ENCODE results near the gene TRMT2A.
A peak's percentile ranks its signal among the peaks of the same experiment; 100 is the strongest.
"Not testable (repeated sequence)": the region's sequence is repeated elsewhere in the genome, so short reads cannot be mapped to it uniquely, and the experiment has no call there.

Gene TRMT2A, protein sequence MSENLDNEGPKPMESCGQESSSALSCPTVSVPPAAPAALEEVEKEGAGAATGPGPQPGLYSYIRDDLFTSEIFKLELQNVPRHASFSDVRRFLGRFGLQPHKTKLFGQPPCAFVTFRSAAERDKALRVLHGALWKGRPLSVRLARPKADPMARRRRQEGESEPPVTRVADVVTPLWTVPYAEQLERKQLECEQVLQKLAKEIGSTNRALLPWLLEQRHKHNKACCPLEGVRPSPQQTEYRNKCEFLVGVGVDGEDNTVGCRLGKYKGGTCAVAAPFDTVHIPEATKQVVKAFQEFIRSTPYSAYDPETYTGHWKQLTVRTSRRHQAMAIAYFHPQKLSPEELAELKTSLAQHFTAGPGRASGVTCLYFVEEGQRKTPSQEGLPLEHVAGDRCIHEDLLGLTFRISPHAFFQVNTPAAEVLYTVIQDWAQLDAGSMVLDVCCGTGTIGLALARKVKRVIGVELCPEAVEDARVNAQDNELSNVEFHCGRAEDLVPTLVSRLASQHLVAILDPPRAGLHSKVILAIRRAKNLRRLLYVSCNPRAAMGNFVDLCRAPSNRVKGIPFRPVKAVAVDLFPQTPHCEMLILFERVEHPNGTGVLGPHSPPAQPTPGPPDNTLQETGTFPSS

GRCh38 chr22:20116951-20117632, at the start of gene TRMT2A:
Gene TRMT2A (minus strand): TSS chr22:20117226. CDS start chr22:20116906, 320 bp downstream.
- peak; percentile 93 to 96 for DNase-seq (ENCODE audit: low read depth in 2 of 2)

- no peak for DNase-seq (ENCODE audit: low read depth in 2 of 2)
Observed at GRCh38 chr22:20166703-20167102, 49.7 kb upstream of the TRMT2A start.

DNA sequence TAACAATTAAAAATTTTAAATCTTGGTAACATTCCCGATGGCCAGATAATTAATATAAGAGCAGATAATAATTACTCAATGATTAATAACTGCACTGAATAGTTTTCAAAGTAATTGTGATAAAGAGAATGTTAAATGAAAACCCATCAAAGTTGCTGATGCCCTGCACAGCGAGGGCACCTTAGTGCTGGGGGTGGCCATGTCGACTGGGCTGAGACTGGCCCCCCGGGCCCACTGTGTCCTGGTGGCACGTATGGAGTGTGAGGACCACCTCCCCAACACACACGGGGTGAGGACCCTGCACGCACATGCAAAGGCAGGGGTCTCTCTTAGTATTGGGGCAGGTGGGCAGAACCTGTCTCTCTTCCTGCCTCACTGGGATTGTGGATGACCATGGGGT, 48.9 kb upstream of the TRMT2A start:
- no peak for DNase-seq (ENCODE audit: low read depth in 2 of 2)

DNA sequence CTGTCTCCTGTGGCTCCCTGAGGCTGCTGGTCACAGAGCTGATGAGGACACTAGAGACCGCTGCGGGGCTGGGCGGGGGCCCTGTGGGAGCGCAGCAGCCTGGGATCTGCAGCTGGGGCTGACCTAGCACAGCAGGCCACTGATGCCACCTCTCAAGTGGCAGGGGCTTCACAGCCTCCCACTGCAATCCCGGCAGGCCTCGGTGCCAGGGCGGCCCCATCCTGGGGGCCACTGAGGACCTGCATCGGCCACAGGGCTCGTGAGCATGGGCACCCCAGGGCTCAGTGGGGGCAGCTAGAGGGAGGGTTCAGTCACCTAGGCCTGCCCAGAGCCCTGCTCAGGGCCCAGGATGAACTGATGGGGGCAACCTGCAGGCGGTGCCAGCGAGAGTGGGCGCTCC, 48.4 kb upstream of the TRMT2A start:
- no peak for DNase-seq (ENCODE audit: low read depth in 2 of 2)

DNA sequence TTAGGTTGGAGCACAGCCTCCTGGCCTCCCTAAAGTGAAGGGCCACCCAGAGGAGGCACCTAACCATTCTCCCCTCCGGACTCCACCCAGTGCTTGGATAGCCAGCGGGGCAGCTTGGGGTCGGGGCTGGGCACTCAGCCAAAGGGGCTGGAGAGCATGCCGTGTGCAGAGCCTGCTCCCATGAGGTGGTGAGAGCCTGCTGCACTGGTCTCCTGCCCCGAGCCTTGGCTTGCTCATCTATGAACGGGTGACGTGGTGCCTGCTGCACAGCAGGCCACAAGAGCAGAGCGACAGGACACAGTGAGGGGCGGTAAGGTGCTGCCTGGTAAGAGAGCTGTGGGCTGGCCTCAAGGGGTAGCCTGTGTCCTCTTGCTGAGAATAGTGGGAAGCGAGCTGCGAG, 47.8 kb upstream of the TRMT2A start:
- no peak for DNase-seq (ENCODE audit: low read depth in 2 of 2)

DNA sequence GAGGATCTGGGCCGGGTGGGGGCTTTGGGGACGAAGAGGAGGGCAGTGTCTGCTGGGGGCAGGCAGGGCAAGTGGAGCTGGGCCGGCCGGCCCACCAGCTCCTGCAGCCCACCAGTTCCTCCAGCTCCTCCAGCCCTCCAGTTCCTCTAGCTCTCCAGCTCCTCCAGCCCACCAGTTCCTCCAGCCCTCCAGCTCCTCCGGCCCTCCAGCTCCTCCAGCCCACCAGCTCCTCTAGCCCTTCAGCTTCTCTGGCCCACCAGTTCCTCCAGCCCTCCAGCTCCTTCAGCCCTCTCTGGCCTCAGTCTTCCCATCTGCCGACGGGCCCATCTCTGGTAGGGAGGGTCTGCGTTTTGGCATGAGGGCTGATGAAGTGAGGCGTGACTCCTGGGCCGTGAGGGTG, 43.0 kb upstream of the TRMT2A start:
- DNase-seq (ENCODE audit: low read depth in 2 of 2): no peak

DNA sequence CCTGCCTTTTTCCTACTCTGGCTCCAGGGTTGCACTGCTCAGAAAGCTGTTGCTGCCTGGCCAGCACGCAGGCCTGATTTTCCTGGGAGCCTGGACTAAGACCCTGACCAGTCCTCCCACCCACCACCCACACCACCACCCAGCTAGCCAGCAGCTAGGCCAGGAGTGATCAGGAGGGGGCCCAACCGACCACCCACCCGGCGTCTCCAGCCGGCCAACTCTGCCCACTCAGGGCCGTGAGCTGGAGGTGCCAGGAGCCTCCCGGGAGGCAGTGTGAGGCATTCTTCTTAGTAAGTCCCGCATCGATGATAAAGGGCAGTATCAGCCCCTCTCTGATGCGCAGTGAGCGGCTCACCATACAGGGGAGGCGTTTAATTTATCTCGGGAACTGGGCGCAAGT, 42.5 kb upstream of the TRMT2A start:
- not testable (repeated sequence) for DNase-seq (ENCODE audit: low read depth in 2 of 2)

GRCh38 chr22:20159076-20159475, 42.0 kb upstream of the TRMT2A start:
- no peak for DNase-seq (ENCODE audit: low read depth in 2 of 2)

GRCh38 chr22:20158391-20159036, 41.5 kb upstream of the TRMT2A start:
- no peak for DNase-seq (ENCODE audit: low read depth in 2 of 2)

DNA sequence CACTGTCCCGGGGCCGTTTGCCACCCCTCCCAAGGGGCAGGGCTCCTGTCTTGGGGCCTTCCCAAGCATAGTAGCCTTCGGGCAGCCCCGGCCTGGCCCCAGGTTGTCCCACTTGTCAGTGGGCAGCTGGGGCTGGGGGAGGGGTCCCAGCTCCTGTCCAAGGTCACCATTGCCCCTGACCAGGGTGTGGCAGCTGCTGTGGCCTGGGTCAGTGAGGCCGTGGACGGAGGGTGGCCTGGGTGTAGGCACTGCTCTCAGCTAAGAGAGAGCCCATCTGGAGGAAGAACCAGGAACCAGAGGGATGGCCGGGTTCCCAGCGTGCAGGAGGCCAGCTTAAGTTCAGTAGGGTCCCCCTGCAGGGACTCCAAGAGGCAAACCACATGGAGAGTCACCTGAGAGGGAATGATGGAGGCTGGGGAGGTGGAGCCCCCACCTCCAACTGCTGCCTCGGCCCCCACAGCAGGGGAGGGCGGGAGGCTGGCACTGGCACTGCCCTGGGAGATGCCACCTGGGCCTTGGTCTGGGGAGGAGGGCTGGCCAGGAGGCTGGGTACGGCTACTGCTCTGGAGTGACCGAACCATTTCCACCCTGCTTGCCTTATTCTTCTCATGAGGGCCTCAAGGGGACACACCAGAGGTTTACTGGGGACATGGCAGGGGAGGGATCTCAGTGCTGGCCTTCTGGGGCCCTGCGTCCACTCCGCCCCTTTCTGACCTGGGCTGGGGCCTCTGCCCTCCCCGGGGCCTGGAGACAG, 40.6 kb upstream of the TRMT2A start:
- no peak for DNase-seq (ENCODE audit: low read depth in 2 of 2)

DNA sequence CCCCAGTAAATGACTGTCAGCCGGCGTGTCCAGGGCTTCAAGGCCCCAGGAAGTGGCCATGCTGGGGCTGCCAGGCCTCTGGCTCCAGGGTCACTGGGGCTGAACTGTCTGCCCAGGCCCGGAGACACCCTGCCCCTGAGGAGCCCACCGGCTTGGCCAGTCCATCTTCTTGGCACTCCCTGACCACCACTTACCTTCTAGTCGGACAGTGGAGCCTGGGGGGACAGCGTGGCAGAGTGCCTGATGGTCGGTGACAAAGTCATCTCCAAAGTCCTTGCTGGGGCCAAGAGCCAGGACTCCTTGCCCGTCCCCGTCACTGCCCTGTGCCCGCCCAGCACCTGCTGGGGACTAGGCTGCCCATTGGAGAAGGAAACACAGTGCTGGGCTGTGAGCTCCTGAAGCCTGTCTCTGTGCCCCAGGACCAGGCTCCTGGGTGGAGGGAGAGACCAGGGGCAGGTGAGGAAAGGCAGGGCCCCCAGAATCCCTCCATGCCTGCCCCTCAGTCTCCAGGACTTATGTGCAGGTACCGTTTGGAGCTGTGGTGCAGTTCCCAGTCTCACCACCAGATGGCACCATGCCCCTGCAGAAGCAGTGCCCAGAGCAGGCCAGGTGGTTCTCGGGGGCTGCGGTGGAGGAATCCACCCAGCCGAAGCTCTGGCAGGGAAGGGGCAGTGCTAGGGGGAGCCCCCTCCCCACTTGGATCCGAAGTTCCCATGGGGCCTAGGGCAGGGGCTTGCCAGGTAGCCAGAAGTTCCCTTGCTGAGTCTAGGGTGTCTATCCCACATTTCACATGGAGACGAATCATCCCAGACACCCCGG, 39.8 kb upstream of the TRMT2A start:
- DNase-seq (ENCODE audit: low read depth in 2 of 2): peak; percentile 64 to 72

DNA sequence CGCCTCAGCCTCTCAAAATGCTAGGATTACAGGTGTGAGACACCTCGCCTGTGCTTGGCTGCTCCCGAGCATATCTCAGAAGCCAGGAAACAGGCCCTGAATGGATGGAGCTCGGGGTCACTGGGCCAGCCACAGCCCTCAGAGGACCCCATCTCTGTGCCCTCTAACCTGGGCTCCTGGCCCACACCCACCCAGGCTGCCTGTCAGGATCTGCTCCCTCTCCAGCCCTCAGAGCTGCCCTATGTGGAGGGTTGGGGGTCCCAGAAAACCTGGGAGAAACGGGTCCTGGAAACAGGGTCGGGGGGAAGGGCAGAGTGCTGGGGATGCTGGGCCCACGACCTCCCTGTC, 39.0 kb upstream of the TRMT2A start:
- DNase-seq (ENCODE audit: low read depth in 2 of 2): no peak

DNA sequence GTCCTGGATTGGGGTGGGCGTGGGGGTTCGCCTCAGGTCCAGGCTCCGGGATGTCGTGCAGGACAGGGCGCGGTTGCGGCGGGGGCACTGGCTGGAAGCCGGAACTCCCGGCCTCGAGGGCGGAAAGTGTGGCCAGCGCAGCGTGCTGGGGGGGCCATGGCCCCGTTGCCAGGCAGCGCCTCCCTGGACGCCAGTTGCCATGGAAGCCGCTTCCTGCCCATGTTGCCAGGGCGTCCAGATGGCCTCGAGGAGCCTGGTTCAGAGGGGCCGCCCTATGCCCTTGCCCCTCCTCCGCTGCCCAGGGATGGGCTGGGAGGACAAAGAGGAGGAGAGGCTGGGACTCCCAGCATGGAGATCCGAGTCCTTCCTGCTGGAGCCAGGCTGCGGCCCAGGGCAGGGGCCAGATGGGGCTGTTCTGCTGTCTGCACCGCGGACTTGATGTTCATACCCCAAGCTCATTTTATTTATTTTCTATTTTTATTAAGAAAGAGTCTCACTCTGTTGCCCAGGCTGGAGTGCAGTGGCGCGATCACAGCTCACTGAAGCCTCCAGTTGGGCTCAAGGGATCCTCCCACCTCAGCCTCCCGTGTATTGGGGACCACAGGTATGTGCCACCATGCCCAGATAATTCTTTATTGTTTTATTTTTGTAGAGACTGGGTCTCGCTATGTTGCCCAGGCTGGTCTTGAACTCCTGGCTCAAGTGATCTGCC, 38.5 kb upstream of the TRMT2A start:
- DNase-seq (ENCODE audit: low read depth in 2 of 2): no peak

DNA sequence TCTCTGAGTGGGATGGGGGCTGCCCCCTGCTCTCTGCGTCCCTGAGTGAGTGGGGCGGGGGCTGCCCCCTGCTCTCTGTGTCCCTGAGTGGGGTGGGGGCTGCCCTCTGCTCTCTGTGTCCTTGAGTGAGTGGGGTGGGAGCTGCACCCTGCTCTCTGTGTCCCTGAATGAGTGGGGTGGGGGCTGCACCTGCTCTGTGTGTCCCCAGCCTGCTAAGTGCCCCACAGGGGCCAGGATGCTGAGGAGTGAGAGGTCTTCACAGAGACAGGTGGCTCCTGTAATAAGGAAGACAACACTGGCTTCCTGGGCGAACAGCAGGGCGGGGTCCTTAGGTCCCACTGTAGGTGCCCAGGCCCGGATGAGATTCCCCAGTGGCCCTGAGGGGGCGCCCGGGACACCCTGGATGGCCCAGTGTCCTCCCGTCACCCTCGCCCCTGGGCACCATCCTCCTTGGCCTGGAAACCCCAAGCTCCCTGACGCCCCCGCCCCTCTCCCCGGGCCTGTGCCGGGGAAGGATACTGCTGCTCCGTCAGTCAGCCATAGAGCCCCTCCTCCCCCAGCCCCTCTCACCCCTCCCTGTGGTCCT, 37.7 kb upstream of the TRMT2A start:
- no peak for DNase-seq (ENCODE audit: low read depth in 2 of 2)

GRCh38 chr22:20153945-20154344, 36.9 kb upstream of the TRMT2A start:
- DNase-seq (ENCODE audit: low read depth in 2 of 2): no peak

DNA sequence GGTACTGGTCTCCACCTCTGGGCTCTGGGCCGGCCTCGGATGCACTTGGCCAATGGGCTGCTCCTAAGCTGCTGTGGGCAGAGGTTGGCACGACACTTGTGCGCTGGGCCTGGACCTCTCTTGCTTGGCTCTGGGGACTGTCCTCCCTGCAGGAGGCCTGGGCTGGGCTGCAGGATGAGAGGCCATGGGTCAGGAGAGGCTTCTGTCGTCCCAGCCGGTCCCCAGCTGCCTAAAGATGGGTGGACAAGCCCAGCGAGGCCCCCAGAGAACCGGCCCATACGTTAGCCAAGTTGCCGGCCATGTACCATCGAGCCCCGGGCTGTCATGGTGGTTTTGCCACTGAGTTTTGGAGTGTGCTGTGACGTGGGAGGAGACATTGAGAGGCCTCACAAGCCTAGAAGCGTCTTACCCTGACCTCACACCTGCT, 35.5 kb upstream of the TRMT2A start:
- DNase-seq (ENCODE audit: low read depth in 2 of 2): no peak

DNA sequence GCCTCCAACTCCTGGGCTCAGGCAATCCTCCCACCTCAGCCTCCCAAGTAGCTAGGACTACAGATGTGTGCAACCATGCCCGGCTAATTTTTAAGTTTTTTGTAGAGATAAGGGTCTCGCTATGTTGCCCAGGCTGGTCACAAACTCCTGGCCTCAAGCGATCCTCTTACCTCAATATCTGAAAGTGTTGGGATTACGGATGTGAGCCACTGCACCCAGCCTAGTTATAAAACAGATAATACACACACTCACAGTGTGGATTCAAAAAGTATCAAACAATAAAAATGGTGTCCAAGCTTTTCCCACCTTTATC, 34.2 kb upstream of the TRMT2A start:
- no peak for DNase-seq (ENCODE audit: low read depth in 2 of 2)

- no peak for DNase-seq (ENCODE audit: low read depth in 2 of 2)
Observed at GRCh38 chr22:20150381-20151275, 33.6 kb upstream of the TRMT2A start, which contains the start of gene CCDC188. Gene CCDC188 (minus strand): TSS chr22:20151055. CDS start chr22:20150986, 69 bp downstream.
